G401.6 (cell line): ENCODE data around the gene UBR7.
"Not testable (repeated sequence)": the region's sequence is repeated elsewhere in the genome, so short reads cannot be mapped to it uniquely, and the experiment has no call there.

Experiments used
- FAIRE-seq: peaks from 2 replicates; lab custom pipeline; 2012; peaks lifted over from hg19 to GRCh38; lab: Jason Lieb, UNC

UBR7 gene

GRCh38 chr14:93195316-93195999 lies 11.6 kb upstream of the UBR7 start:
- no peak for FAIRE-seq

GRCh38 chr14:93199031-93199430 lies 8.0 kb upstream of the UBR7 start:
- FAIRE-seq, result no peak

GRCh38 chr14:93200553-93200952 lies 6.5 kb upstream of the UBR7 start:
- no peak for FAIRE-seq

- FAIRE-seq, result no peak
Measured at GRCh38 chr14:93201155-93201704, 5.8 kb upstream of the UBR7 start.

GRCh38 chr14:93207468-93208308 lies 632 bp downstream of the UBR7 start:
- no peak for FAIRE-seq

- FAIRE-seq, result no peak
Measured at GRCh38 chr14:93212432-93212831, 5.4 kb downstream of the UBR7 start.

GRCh38 chr14:93214598-93214997 lies 7.5 kb downstream of the UBR7 start:
- no peak for FAIRE-seq

- peak; percentile 95 for FAIRE-seq
Measured at GRCh38 chr14:93219103-93219726, 12.2 kb downstream of the UBR7 start.

- no peak for FAIRE-seq
Measured at GRCh38 chr14:93220509-93220908, 13.5 kb downstream of the UBR7 start.

GRCh38 chr14:93223565-93223964 lies 16.5 kb downstream of the UBR7 start:
- no peak for FAIRE-seq

- FAIRE-seq, result no peak
Measured at GRCh38 chr14:93228550-93228949, 21.5 kb downstream of the UBR7 start.

- no peak for FAIRE-seq
Measured at GRCh38 chr14:93230539-93230938, 23.5 kb downstream of the UBR7 start.

GRCh38 chr14:93231129-93231979 lies 24.3 kb downstream of the UBR7 start:
- FAIRE-seq, result no peak

GRCh38 chr14:93232159-93232558 lies 25.1 kb downstream of the UBR7 start:
- FAIRE-seq, result no peak

GRCh38 chr14:93233078-93233477 lies 26.0 kb downstream of the UBR7 start:
- not testable (repeated sequence) for FAIRE-seq

GRCh38 chr14:93234798-93235197 lies 27.7 kb downstream of the UBR7 start:
- no peak for FAIRE-seq

GRCh38 chr14:93239869-93240677 lies 33.0 kb downstream of the UBR7 start:
- no peak for FAIRE-seq

GRCh38 chr14:93240678-93241000 lies 33.6 kb downstream of the UBR7 start:
- no peak for FAIRE-seq

GRCh38 chr14:93245764-93246420 lies 38.8 kb downstream of the UBR7 start:
- no peak for FAIRE-seq

GRCh38 chr14:93246534-93246933 lies 39.5 kb downstream of the UBR7 start:
- FAIRE-seq, result peak; percentile 13
